ENCODE measurements around the gene DDX54. TPM values are rescaled to one million over a fixed set of nuclear protein-coding genes. Genes with fewer than 3 reads are reported as not detected.

Gene DDX54
- total RNA-seq, 1 donor from 2014 or later = 53.5 TPM

DNA sequence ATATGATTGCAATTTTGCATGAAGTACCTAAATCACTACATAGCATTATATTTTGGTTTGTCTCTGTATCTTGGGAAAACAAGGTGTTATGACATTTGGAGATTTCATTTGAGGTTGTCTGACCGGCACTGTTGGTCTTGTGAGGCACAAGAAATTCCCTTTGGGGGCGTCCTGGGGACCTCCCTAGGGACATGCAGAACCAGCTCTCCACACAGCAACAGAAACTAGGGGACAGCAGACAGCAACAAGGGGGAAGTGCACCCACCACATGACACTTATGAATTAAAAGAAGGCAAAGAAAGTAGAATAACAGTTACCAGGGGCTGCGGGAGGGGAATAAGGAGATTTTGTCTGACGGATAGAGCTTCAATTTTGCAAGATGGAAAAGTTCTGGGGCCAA is 14.4 kb downstream of the DDX54 start:
- Histone ChIP-seq H3K27me3 (ENCODE audit: insufficient read depth, low read length) (no peaks in the 10 kb centered on the region), H2AFZ (ENCODE audit: low read depth, low read length) (no peak overlapping the region), H3K27ac (ENCODE audit: low read depth, low read length) (no peak overlapping the region), H3K9me3 (ENCODE audit: insufficient read depth, low read depth, low read length) (no peaks in the 10 kb centered on the region), H3K79me2 (ENCODE audit: insufficient read depth, low read length) (no peaks in the 10 kb centered on the region), H3K4me1 (ENCODE audit: insufficient read depth, low read length) (no peaks in the 10 kb centered on the region), H3K36me3 (ENCODE audit: insufficient read depth, low read length) (peaks cover 47% of the 10 kb centered on the region), H3K4me2 (ENCODE audit: low read length) (no peak overlapping the region), H3K9ac (ENCODE audit: low read length) (no peak overlapping the region), H4K20me1 (ENCODE audit: insufficient read depth, low read length) (peaks cover 28% of the 10 kb centered on the region), H3K4me3 (ENCODE audit: insufficient read depth, low read depth, low read length) (no peak overlapping the region)
- no peaks in the 10 kb centered on the region for H3K9me3 Mint-ChIP-seq (ENCODE audit: unreplicated experiment)
- no peaks in the 10 kb centered on the region for H3K4me1 Mint-ChIP-seq (ENCODE audit: low read depth, unreplicated experiment)
- peak overlapping the region; percentile 89 for H3K27ac Mint-ChIP-seq (ENCODE audit: unreplicated experiment)
- FAIRE-seq (no peak), DNase-seq (ENCODE audit: low read depth) (no peak)
- peaks cover 19% of the 10 kb centered on the region for H3K36me3 Mint-ChIP-seq (ENCODE audit: low read depth, unreplicated experiment)
- no peak for TF ChIP-seq EZH2 (IDR thresholded peaks at IDR 0.05; ENCODE audit: insufficient read depth, low read length)
- TF ChIP-seq, protein P1, sequence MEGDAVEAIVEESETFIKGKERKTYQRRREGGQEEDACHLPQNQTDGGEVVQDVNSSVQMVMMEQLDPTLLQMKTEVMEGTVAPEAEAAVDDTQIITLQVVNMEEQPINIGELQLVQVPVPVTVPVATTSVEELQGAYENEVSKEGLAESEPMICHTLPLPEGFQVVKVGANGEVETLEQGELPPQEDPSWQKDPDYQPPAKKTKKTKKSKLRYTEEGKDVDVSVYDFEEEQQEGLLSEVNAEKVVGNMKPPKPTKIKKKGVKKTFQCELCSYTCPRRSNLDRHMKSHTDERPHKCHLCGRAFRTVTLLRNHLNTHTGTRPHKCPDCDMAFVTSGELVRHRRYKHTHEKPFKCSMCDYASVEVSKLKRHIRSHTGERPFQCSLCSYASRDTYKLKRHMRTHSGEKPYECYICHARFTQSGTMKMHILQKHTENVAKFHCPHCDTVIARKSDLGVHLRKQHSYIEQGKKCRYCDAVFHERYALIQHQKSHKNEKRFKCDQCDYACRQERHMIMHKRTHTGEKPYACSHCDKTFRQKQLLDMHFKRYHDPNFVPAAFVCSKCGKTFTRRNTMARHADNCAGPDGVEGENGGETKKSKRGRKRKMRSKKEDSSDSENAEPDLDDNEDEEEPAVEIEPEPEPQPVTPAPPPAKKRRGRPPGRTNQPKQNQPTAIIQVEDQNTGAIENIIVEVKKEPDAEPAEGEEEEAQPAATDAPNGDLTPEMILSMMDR (IDR thresholded peaks at IDR 0.05; ENCODE audit: insufficient read depth, low read depth, low read length) = no peak
- no peaks in the 10 kb centered on the region for H3K27me3 Mint-ChIP-seq (ENCODE audit: low read depth, unreplicated experiment)
- H3K4me3 Mint-ChIP-seq (ENCODE audit: unreplicated experiment) = no peak overlapping the region

DNA sequence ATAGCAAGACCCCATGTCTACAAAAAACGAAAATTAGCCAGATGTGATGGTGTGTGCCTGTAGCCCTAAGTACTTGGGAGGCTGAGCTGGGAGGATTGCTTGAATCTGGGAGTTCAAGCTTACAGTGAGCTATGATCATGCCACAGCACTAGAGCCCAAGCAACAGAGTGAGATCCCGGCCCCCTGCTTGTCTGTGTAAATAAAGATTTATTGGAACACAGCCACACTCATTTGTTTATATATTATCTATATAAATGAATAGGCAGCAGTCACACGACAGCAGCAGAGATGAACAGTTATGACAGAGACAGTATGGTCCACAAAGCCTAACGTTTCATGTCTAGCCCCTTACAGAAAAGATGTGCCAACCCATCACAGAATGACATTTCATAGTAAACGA is 14.8 kb downstream of the DDX54 start:
- H3K9me3 ChIP-seq (ENCODE audit: insufficient read depth, low read depth, low read length) = no peaks in the 10 kb centered on the region
- H3K27ac Mint-ChIP-seq (ENCODE audit: unreplicated experiment) = no peak overlapping the region
- no peak for TF ChIP-seq EZH2 (IDR thresholded peaks at IDR 0.05; ENCODE audit: insufficient read depth, low read length)
- TF ChIP-seq, protein P1 (IDR thresholded peaks at IDR 0.05; ENCODE audit: insufficient read depth, low read depth, low read length) = no peak
- no peaks in the 10 kb centered on the region for H3K27me3 ChIP-seq (ENCODE audit: insufficient read depth, low read length)
- H3K9me3 Mint-ChIP-seq (ENCODE audit: unreplicated experiment) = no peaks in the 10 kb centered on the region
- peaks cover 47% of the 10 kb centered on the region for H3K36me3 ChIP-seq (ENCODE audit: insufficient read depth, low read length)
- H2AFZ ChIP-seq (ENCODE audit: low read depth, low read length) = no peak overlapping the region
- no peak for FAIRE-seq
- no peaks in the 10 kb centered on the region for H3K4me1 ChIP-seq (ENCODE audit: insufficient read depth, low read length)
- no peak overlapping the region for H3K4me3 Mint-ChIP-seq (ENCODE audit: unreplicated experiment)
- H3K36me3 Mint-ChIP-seq (ENCODE audit: low read depth, unreplicated experiment) = peaks cover 21% of the 10 kb centered on the region
- no peaks in the 10 kb centered on the region for H3K79me2 ChIP-seq (ENCODE audit: insufficient read depth, low read length)
- no peak overlapping the region for H3K4me2 ChIP-seq (ENCODE audit: low read length)
- H3K27me3 Mint-ChIP-seq (ENCODE audit: low read depth, unreplicated experiment) = no peaks in the 10 kb centered on the region
- no peaks in the 10 kb centered on the region for H3K4me1 Mint-ChIP-seq (ENCODE audit: low read depth, unreplicated experiment)
- no peak for DNase-seq (ENCODE audit: low read depth)
- H3K9ac ChIP-seq (ENCODE audit: low read length) = no peak overlapping the region
- no peak overlapping the region for H3K27ac ChIP-seq (ENCODE audit: low read depth, low read length)
- no peak overlapping the region for H3K4me3 ChIP-seq (ENCODE audit: insufficient read depth, low read depth, low read length)
- peaks cover 30% of the 10 kb centered on the region for H4K20me1 ChIP-seq (ENCODE audit: insufficient read depth, low read length)

DNA sequence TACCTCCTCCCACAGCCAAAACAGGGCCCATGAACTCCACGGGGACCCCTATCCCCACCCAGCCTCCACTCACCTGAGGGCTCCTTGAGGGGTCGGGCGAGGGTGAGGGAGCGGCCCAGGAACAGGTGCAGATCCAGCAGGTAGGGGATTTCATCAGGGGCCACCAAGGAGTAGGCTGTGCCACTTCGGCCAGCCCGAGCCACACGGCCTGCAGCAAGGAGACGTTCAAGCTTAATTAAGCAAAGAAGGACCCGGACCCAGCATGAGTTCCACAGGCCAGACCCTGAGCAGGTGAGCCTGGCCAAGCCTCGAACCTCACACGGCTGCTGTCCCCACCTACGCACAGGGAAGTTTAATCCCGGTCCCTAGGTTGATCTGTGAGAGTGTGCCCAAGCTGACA is 15.6 kb downstream of the DDX54 start:
- H3K9ac ChIP-seq (ENCODE audit: low read length) = no peak overlapping the region
- H3K36me3 Mint-ChIP-seq (ENCODE audit: low read depth, unreplicated experiment) = peaks cover 22% of the 10 kb centered on the region
- H3K4me1 Mint-ChIP-seq (ENCODE audit: low read depth, unreplicated experiment) = no peaks in the 10 kb centered on the region

More for the DNA sequence above, 15.6 kb downstream of the DDX54 start:
- Histone ChIP-seq H3K27ac (ENCODE audit: low read depth, low read length) (no peak overlapping the region), H3K27me3 (ENCODE audit: insufficient read depth, low read length) (no peaks in the 10 kb centered on the region), H3K4me2 (ENCODE audit: low read length) (no peak overlapping the region), H3K4me3 (ENCODE audit: insufficient read depth, low read depth, low read length) (no peak overlapping the region), H3K36me3 (ENCODE audit: insufficient read depth, low read length) (peaks cover 51% of the 10 kb centered on the region), H3K79me2 (ENCODE audit: insufficient read depth, low read length) (no peaks in the 10 kb centered on the region), H4K20me1 (ENCODE audit: insufficient read depth, low read length) (peaks cover 31% of the 10 kb centered on the region), H3K4me1 (ENCODE audit: insufficient read depth, low read length) (no peaks in the 10 kb centered on the region), H3K9me3 (ENCODE audit: insufficient read depth, low read depth, low read length) (no peaks in the 10 kb centered on the region), H2AFZ (ENCODE audit: low read depth, low read length) (no peak overlapping the region)
- Mint-ChIP-seq H3K4me3 (ENCODE audit: unreplicated experiment) (no peak overlapping the region), H3K9me3 (ENCODE audit: unreplicated experiment) (no peaks in the 10 kb centered on the region), H3K27me3 (ENCODE audit: low read depth, unreplicated experiment) (no peaks in the 10 kb centered on the region), H3K27ac (ENCODE audit: unreplicated experiment) (no peak overlapping the region)
- DNase-seq (ENCODE audit: low read depth) (no peak), FAIRE-seq (no peak)
- TF ChIP-seq, protein P1 (IDR thresholded peaks at IDR 0.05; ENCODE audit: insufficient read depth, low read depth, low read length) = no peak
- no peak for TF ChIP-seq EZH2 (IDR thresholded peaks at IDR 0.05; ENCODE audit: insufficient read depth, low read length)

All from astrocyte (in vitro differentiated cells and primary cell).